Subcutaneous abdominal adipose tissue (tissue), 5 donors: Measurements from ENCODE around the gene GRK3.
"Not testable (repeated sequence)": the region's sequence is repeated elsewhere in the genome, so short reads cannot be mapped to it uniquely, and the experiment has no call there.

Source experiments
- H3K27ac ChIP-seq: one replicate; pipeline ENCODE4 v1.7.0; 2013; ENCODE audit warnings: low read depth, mild to moderate bottlenecking, inconsistent platforms, low read length, moderate library complexity
- H3K27me3 ChIP-seq, 5 donors: one replicate each; pipeline ENCODE4 v1.7.0; 2013; ENCODE audit warnings: low read length in 5 of 5, inconsistent platforms in 1 of 5; ENCODE audit not compliant: control insufficient read depth in 5 of 5, insufficient read depth in 4 of 5
- H3K36me3 ChIP-seq, 5 donors: one replicate each; pipeline ENCODE4 v1.7.0; 2013; ENCODE audit warnings: low read length in 5 of 5; ENCODE audit not compliant: control insufficient read depth in 5 of 5, insufficient read depth in 5 of 5
- H3K4me1 ChIP-seq, 5 donors: one replicate each; pipeline ENCODE4 v1.7.0; 2013; ENCODE audit warnings: low read length in 5 of 5, mild to moderate bottlenecking in 3 of 5, moderate library complexity in 1 of 5; ENCODE audit not compliant: control insufficient read depth in 5 of 5, insufficient read depth in 5 of 5
- H3K4me3 ChIP-seq, 5 donors: one replicate each; pipeline ENCODE4 v1.7.0; 2013; ENCODE audit warnings: low read length in 5 of 5, low read depth in 1 of 5
- H3K9ac ChIP-seq, 5 donors: one replicate each; pipeline ENCODE4 v1.7.0; 2013; ENCODE audit warnings: low read length in 5 of 5, mild to moderate bottlenecking in 4 of 5, moderate library complexity in 3 of 5
- H3K9me3 ChIP-seq, 5 donors: one replicate each; pipeline ENCODE4 v1.7.0; 2013; ENCODE audit warnings: low read length in 5 of 5; ENCODE audit not compliant: control insufficient read depth in 5 of 5
- donor health status: healthy.
- donor health status: healthy.
- donor health status: healthy.
- donor health status: healthy.
- donor health status: healthy.

The GRK3 gene

DNA sequence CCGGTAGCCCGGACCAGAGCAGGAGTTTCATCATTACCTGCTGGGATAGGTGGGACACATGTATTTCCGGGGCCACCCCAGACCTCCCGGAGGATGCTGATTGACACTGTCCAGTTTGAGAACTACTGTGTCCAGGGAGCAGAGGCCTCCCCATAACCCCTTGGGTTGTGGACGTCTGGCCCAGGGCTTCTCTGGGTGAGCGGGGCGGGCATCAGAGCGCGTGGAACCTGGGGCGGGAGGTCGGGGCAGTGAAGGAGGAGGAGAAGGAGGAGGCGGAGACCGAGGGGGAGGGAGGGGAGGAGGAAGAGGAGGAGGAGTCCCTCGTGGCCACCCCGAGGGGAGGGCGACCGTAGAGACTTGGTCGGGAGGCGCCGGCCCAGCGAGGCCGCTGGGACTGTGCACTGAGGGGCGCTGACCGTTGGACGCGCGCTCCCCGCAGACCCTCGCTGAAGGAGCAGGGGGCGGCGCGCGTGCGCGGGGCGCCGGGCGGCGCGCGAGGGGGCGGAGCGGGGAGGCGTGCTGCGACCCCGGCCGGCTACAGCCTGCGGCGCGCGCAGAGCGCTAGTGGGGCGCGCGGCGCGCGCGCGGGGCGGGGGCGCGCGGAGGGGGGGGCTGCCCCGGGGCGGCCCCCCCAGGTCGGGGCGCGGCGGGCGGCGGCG lies at the start of gene GRK3:
Gene GRK3 (plus strand): TSS at position 356 of the 659 bp plus-strand sequence. CDS start 366 bp downstream, outside the sequence.
- Histone ChIP-seq H3K9ac (peak within 1 kb of the TSS; percentile 28 to 77 (median 49)), H3K4me3 (peak within 1 kb of the TSS; percentile 71 to 96 (median 76)), H3K9me3 (no peaks in the 10 kb centered on the region), H3K27ac (peak within 1 kb of the TSS; percentile 88), H3K36me3 (no peaks in the 10 kb centered on the region), H3K27me3 (no peaks in the 10 kb centered on the region), H3K4me1 (peaks cover 2 to 72% (median 59%) of the 10 kb centered on the region in 5 donors)

DNA sequence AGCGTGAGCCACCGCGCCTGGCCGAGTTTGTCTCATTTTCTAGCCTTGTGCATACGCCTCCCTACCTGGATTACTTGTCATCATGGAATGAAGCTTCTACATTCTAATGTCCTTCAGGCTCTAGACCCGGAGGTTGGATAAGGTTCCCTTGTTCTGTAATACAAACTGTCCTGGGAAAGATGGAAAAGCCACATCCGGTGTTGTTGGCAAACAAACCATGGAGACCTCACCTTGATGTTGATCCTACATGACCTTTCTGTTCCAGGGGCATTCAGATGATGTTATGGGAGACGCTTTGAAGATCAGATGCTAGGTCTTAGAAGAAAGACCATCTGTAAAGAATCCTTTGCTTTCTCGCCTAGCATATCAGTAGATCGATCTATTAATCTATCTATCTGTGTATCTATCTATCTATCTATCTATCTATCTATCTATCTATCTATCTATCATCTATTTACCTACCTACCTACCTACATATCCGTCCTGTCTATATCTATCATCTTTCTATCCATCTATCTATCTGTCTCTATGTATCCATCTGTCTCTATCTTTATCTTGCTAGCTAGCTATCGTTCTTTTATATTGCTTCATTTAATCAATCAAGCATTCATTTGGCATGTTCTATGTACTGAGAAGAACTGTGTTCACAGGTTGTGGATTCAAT lies 46.3 kb upstream of the GRK3 start:
- no peak overlapping the region for H3K9ac ChIP-seq
- H3K36me3 ChIP-seq, result peaks cover 0 to 2% (median 0%) of the 10 kb centered on the region in 5 donors
- H3K9me3 ChIP-seq, result peaks cover 0 to 3% (median 0%) of the 10 kb centered on the region in 5 donors

DNA sequence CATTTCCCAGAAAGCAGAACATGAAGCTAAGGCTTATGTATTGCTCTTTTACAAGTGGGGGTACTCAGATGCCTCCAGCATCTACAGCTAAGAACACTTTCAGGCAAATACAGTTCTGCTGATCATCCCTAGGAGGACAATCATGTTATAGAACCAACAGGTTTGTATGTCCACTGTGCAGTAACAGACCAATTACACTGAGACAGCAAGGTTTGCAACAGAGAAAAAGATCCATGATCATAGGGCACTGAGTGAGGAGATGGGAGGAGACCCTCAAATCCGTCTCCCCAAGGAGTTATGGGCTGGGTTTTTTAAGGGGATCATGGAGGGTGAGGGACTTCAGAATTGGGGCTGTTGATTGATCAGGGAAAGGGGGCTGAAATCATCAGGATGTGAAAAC lies 39.1 kb upstream of the GRK3 start:
- Histone ChIP-seq H3K27ac (no peak overlapping the region), H3K27me3 (no peaks in the 10 kb centered on the region), H3K9ac (no peak overlapping the region), H3K4me1 (no peaks in the 10 kb centered on the region), H3K9me3 (peaks cover 7 to 14% (median 9%) of the 10 kb centered on the region in 5 donors), H3K4me3 (peak overlapping the region in 1 of 5 donors; percentile 30), H3K36me3 (peaks cover 0 to 2% (median 0%) of the 10 kb centered on the region in 5 donors)

More for the DNA sequence above, 46.3 kb upstream of the GRK3 start:
- Histone ChIP-seq H3K27ac (no peak overlapping the region), H3K27me3 (no peaks in the 10 kb centered on the region), H3K4me1 (peaks cover 0 to 10% (median 0%) of the 10 kb centered on the region in 5 donors), H3K4me3 (no peak overlapping the region)

DNA sequence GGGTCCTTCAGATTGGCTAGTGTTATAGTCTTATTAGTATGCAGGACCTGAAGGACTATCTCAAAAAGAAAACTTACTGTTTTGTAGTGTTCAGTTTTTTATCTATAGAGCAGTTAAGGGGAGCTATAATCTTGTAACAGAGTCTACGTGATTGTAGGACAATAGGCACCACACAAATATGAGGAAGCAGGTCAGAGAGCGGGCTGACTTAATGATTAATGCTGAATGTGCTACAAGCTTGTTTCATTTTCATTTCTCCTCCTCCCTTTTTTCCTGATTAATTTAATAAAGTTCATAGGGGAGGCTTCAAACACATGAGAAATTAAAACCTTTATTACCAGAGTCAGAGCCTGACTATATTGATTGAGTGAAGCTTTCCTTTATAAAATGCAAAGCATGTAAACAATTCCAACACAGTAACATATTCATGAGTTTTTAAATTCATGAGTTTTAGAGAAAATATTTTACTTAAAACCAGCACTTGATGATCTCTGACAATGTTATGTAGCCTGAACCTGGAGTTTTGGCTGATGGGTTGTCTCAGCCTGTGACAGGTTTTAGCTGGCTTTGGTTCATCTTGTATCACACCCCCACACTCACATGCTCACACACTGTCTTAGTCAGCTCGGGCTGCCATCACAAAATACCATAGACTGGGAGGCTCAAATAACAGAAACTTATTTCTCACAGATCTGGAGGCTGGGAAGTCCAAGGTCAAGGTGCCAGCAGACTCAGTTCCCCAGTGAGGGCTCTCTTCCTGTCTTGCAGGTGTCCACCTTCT lies 38.5 kb upstream of the GRK3 start:
- not testable (repeated sequence) for H3K9ac ChIP-seq, H3K4me1 ChIP-seq, H3K27ac ChIP-seq, H3K36me3 ChIP-seq, H3K27me3 ChIP-seq, H3K4me3 ChIP-seq
- H3K9me3 ChIP-seq, result peaks cover 7 to 14% (median 9%) of the 10 kb centered on the region in 5 donors

DNA sequence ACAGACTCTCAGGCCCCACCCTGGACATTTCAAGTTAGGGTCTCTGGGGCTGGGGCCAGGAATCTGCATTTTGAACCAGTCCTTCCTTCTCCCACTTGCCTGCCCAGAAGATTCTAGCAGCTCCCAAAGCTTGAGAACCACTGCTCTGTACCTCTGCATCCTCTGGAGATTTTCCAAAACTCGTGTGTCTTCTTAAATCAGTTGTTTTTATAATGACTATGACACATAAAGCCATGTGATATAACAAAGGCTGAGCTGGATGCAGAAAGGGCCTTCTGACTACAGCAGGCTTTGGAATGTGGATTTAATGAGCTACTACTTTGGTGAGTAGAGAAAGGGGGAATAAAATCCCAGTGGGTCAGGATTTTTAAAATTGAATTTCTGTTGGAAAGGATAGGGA lies 37.5 kb upstream of the GRK3 start:
- H3K4me1 ChIP-seq, H3K27ac ChIP-seq, H3K4me3 ChIP-seq, H3K27me3 ChIP-seq, H3K36me3 ChIP-seq, H3K9ac ChIP-seq: not testable (repeated sequence)
- H3K9me3 ChIP-seq, result peaks cover 7 to 10% (median 9%) of the 10 kb centered on the region in 5 donors

DNA sequence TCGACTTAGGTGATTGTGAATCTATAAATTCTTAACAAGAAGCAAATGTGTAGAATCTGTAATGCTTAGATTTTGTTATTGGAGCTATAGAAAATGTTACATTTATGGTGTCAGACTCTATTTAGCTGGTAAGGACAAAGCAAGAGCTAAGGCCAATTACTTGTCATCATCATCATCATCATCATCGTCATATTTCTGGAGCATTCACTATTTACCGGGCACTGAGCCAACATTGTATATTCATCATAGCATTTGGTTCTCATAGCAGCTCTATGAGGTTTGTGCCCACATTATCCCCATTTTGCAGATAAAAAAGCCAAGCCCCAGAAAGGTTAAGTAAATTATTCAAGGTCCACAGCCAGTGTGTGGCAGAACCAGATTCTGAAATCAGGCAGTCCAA lies 36.4 kb upstream of the GRK3 start:
- H3K9ac ChIP-seq, H3K4me1 ChIP-seq, H3K27me3 ChIP-seq, H3K4me3 ChIP-seq, H3K36me3 ChIP-seq, H3K27ac ChIP-seq: not testable (repeated sequence)
- peaks cover 7 to 10% (median 9%) of the 10 kb centered on the region in 5 donors for H3K9me3 ChIP-seq

DNA sequence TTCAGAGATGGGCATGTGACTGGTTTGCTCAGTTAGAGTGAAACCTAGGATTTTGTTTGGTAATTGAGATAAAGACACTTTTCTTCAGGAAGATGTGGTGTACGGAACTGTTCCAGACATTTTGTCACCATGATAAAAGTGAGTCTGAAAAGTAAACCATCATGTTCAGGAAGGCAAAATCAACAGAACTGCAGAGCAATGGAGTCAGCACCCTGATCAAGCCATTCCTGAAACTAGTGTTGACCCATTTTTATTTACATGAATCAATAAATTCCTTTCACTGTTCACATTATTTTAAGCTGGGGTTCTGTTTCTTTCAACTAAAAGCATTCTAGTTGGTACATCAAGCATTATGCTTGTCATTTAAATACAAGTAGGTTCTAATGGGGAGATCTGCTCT lies 35.4 kb upstream of the GRK3 start:
- H3K9me3 ChIP-seq, result peaks cover 7 to 10% (median 9%) of the 10 kb centered on the region in 5 donors
- H3K4me3 ChIP-seq, H3K27me3 ChIP-seq, H3K27ac ChIP-seq, H3K4me1 ChIP-seq, H3K9ac ChIP-seq, H3K36me3 ChIP-seq: not testable (repeated sequence)

DNA sequence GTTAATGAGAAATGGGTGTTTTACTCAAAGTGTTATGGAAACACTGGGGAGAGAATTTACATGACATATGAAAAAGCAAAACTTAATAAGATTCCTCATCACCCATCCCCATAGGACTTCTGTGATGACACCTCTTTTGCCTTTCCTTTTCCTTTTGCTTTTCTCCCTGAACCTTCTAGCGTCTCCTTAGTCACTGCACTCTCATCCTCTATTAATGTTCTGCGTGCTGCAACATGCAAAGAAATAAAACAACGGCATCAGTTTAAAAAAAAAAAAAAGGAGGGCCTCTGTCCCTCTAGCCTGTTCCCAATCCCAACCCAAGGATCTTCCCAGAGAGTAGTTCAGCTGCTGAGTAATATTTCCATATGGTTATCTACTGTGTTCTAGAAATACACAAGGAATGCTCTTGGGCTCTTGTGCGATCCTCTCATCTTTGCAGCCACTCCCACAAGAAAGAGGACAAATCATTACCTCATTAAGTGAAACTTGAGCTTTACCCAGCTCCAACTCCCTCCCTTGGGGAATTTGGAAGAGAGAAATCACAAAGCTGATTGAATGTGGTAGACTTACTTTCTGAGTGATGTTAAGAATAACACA lies 34.8 kb upstream of the GRK3 start:
- H3K9me3 ChIP-seq, H3K4me3 ChIP-seq, H3K27ac ChIP-seq: not testable (repeated sequence)

DNA sequence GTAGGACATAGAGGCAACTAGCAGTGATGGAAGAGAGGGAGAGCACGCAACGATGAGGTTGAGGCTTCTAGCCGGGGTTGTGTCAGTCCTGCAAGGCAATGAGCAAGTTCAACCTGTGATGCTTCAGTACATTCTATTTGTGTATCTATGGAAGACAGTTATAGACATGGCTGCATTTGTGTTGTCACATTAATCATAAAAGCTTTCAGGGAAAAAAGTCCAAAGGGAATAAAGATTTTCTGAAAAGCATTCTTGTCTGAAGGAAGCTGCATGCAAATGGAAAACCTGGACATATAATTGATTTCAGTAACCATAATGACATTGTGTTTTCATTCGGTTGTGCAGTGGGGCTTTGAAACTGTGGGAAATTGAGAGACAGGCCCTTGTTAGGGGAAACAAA lies 32.8 kb upstream of the GRK3 start:
- H3K27me3 ChIP-seq, H3K9ac ChIP-seq, H3K27ac ChIP-seq, H3K9me3 ChIP-seq, H3K36me3 ChIP-seq, H3K4me3 ChIP-seq, H3K4me1 ChIP-seq: not testable (repeated sequence)

More for the DNA sequence above, 34.8 kb upstream of the GRK3 start:
- not testable (repeated sequence) for H3K9ac ChIP-seq, H3K4me1 ChIP-seq, H3K27me3 ChIP-seq, H3K36me3 ChIP-seq

DNA sequence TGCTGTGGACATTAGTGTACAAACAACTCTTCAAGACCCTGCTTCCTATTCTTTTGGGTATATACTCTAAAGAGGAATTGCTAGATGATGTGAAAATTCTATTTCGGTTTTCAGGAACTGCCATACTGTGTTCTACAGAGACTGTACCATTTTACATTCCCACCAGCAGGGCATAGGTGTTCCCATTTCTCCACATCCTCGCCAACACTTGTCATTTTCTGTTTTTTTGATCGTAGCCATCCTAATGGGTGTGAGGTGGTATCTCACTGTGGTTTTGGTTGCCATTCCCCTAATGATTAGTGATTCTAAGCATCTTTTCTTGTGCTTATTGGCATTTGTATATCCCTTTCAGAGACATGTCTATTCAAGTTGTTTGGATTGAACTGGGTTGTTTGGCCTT lies 29.8 kb upstream of the GRK3 start:
- no peaks in the 10 kb centered on the region for H3K27me3 ChIP-seq
- H3K36me3 ChIP-seq, result no peaks in the 10 kb centered on the region
- H3K9me3 ChIP-seq, result no peaks in the 10 kb centered on the region
- no peak overlapping the region for H3K9ac ChIP-seq
- peaks cover 0 to 5% (median 0%) of the 10 kb centered on the region in 5 donors for H3K4me1 ChIP-seq
- H3K27ac ChIP-seq, result no peak overlapping the region
- H3K4me3 ChIP-seq, result no peak overlapping the region
